Measurements from ENCODE around the gene MPC1. TPM values are rescaled to one million over a fixed set of nuclear protein-coding genes. Genes with fewer than 3 reads are reported as not detected.
"Not testable (repeated sequence)": the region's sequence is repeated elsewhere in the genome, so short reads cannot be mapped to it uniquely, and the experiment has no call there.

Gene MPC1
- total RNA-seq, 1 experiment from 2014 or later, result 37.0 TPM

DNA sequence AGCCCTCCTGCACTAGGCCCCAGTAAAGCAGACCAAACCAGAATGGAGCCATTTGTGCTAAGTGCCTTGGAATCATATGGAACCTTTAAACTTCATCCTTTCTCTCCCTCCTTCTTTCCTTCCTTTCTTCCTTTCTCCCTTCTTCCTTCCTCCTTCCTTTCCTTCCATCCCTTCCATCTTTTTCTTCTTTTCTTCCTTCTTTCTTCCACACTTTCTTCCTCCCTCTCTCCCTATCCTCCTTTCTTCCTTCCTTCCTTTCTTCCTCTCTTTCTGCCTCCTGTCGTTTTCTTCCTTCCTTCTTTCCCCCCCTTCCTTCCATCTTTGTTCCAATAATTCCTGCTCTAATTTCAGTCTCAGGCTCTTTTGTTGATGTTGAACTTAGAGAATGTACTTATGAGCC, 29.2 kb downstream of the MPC1 start:
- in situ Hi-C loops (cut with HindIII; ENCODE audit: low sequenced_read_pairs), result no loop called here
- no peak for DNase-seq (ENCODE audit: low spot score)

DNA sequence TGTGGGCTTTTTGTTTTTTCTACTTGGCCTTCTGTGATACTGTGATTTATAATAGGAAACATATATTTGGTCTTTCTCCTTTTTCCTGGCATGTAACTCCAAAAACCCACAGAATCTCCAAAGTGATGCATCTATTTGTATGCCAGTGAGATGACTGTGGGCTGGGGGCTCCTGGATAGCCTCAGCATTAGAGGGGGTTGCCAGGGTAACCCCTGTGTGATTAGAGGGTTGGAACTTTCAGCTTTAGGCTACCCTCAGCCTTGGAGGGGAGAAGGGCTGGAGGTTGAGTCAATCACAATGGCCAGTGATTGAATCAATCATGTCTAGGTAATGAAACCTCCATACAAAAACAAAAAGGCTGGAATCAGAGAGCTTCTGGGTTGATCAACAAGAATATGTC, 29.8 kb downstream of the MPC1 start:
- in situ Hi-C loops (cut with HindIII; ENCODE audit: low sequenced_read_pairs), result no loop called here
- DNase-seq (ENCODE audit: low spot score), result no peak

- DNase-seq (ENCODE audit: low spot score), result no peak
- in situ Hi-C loops (cut with HindIII; ENCODE audit: low sequenced_read_pairs), result no loop called here
Measured at GRCh38 chr6:166351715-166352285, 30.9 kb downstream of the MPC1 start.

GRCh38 chr6:166348305-166348949, 34.3 kb downstream of the MPC1 start:
- no peak for DNase-seq (ENCODE audit: low spot score)
- in situ Hi-C loops (cut with HindIII; ENCODE audit: low sequenced_read_pairs), result no loop called here

GRCh38 chr6:166346965-166347364, 35.8 kb downstream of the MPC1 start:
- DNase-seq (ENCODE audit: low spot score), result no peak
- in situ Hi-C loops (cut with HindIII; ENCODE audit: low sequenced_read_pairs), result no loop called here

DNA sequence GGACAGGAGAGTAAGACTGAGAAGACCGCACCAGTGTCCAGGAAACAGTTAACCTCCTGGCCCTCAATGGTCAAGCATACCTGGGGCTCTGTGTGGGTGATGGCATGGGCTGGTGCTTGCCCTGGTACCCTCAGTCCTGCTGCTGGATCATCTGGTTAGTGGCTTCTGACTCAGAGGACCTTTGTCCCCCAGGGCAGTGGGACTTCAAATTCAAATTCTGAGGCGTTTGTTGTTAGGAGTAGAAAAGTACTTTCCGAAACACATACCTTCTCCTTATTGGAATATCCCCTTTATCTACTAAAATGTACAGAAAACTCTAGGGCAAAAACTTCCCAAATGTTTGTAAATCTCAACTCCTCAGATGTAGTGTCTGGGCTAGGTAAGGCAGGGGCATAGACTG, 36.3 kb downstream of the MPC1 start:
- in situ Hi-C loops (cut with HindIII; ENCODE audit: low sequenced_read_pairs), result no loop called here
- DNase-seq (ENCODE audit: low spot score), result no peak

DNA sequence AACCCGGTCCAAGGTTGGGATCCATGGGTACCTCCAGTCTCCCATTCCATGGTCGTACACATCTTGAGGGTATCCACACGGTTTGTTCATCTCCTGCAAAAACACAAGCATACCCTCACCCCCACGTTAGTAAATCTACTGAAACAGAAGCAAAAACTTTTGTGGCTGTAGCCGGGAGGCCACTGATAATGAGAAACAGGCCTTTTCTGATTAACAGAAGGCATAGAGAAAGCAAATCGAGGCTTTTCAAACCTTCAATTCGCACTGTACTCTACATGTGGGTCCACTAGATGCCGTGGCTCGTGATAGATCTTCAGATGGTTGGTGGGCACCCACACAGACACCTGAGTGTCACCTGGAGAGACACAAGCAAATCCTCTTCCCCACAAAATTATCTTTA, 37.1 kb downstream of the MPC1 start:
- in situ Hi-C loops (cut with HindIII; ENCODE audit: low sequenced_read_pairs); DNase-seq (ENCODE audit: low spot score): not testable (repeated sequence)

- DNase-seq (ENCODE audit: low spot score); in situ Hi-C loops (cut with HindIII; ENCODE audit: low sequenced_read_pairs): not testable (repeated sequence)
Measured at GRCh38 chr6:166344921-166345320, 37.8 kb downstream of the MPC1 start.

GRCh38 chr6:166344240-166344639, 38.5 kb downstream of the MPC1 start:
- DNase-seq (ENCODE audit: low spot score), result no peak
- in situ Hi-C loops (cut with HindIII; ENCODE audit: low sequenced_read_pairs), result no loop called here

DNA sequence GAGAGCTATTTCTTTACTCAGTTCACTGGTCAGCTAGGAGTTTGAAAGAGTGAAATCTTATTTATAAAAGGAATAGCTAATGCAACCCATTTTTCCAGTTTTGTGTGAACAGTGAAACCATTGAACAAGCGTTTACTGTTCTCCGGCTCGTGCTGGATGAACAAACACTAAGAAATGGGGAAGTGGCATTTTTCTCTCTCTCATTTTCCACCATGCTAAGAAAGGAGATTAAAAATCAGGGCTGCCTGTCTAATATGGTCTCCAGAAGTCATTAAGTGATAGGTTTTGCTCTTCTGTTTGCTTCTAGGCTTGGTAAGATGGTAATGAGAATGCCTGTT, 39.6 kb downstream of the MPC1 start:
- in situ Hi-C loops (cut with HindIII; ENCODE audit: low sequenced_read_pairs), result no loop called here
- DNase-seq (ENCODE audit: low spot score), result no peak

GRCh38 chr6:166342349-166343149, 40.2 kb downstream of the MPC1 start, which contains the start of gene SFT2D1:
Gene SFT2D1 (minus strand): TSS chr6:166342545. CDS start chr6:166342481, 64 bp downstream.
- DNase-seq (ENCODE audit: low spot score), result peak; percentile 81
- in situ Hi-C loops (cut with HindIII; ENCODE audit: low sequenced_read_pairs), result no loop called here

- in situ Hi-C loops (cut with HindIII; ENCODE audit: low sequenced_read_pairs), result no loop called here
Measured at GRCh38 chr6:166341977-166342348, 40.8 kb downstream of the MPC1 start.

DNA sequence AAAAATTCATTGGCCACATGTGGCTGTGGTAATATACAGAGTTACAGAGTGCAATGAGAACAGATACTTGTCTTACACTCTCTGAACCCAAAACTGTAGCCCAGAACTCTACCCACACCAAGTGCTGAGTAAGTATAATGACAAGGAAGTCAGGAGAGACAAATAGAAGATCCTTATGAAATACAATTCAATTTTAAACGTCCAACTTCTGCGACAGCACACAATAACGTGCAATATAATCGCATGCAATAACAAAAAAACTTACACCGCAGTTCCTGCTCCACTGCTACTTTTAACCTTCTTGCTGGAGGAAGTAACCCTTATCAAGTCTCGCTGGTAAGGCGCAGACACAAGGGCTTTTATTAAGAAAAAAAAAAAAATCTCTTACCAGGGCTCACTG, 41.3 kb downstream of the MPC1 start:
- DNase-seq (ENCODE audit: low spot score), result no peak
- in situ Hi-C loops (cut with HindIII; ENCODE audit: low sequenced_read_pairs), result no loop called here

More at GRCh38 chr6:166341977-166342348, 40.8 kb downstream of the MPC1 start:
- DNase-seq (ENCODE audit: low spot score), result peak; percentile 32

DNA sequence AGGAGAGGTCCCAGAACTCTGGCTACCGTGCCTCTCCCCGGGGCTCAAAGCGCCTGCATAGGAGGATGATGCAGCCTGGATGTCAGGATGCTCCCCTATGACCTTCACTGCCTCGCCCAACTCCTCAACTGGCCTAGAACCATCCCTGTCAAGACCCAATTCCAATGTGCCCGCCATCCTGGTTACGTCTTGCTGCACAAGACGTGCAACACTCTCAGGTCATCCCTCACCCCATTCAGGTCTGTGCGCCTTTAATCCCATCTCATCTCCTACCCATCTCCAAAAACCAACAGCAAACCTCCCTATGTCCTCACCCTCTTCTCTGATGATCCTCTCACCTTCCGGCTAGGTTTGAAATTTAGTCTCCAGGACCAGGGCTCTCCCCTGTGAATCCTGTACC, 43.9 kb downstream of the MPC1 start:
- DNase-seq (ENCODE audit: low spot score), result no peak
- in situ Hi-C loops (cut with HindIII; ENCODE audit: low sequenced_read_pairs), result no loop called here

DNA sequence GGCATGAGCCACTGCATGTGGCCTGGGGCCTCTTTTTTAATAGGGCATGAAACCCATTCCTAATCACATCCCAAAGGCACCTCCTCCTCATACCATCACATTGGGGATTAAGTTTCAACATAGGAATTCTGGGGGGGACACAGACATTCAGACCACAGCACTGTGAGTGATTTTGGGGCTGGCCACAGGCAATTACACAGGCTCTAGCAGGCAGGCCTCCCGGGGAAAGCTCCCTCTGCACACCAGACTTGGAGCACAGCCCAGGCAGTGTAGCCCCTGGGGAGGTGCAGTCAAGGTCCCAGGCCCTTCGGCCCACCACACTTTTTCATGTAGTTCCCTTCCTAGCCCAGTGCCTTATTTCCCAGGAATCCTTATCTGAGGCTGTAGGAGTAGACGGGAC, 45.9 kb downstream of the MPC1 start:
- DNase-seq (ENCODE audit: low spot score), result no peak
- in situ Hi-C loops (cut with HindIII; ENCODE audit: low sequenced_read_pairs), result no loop called here

DNA sequence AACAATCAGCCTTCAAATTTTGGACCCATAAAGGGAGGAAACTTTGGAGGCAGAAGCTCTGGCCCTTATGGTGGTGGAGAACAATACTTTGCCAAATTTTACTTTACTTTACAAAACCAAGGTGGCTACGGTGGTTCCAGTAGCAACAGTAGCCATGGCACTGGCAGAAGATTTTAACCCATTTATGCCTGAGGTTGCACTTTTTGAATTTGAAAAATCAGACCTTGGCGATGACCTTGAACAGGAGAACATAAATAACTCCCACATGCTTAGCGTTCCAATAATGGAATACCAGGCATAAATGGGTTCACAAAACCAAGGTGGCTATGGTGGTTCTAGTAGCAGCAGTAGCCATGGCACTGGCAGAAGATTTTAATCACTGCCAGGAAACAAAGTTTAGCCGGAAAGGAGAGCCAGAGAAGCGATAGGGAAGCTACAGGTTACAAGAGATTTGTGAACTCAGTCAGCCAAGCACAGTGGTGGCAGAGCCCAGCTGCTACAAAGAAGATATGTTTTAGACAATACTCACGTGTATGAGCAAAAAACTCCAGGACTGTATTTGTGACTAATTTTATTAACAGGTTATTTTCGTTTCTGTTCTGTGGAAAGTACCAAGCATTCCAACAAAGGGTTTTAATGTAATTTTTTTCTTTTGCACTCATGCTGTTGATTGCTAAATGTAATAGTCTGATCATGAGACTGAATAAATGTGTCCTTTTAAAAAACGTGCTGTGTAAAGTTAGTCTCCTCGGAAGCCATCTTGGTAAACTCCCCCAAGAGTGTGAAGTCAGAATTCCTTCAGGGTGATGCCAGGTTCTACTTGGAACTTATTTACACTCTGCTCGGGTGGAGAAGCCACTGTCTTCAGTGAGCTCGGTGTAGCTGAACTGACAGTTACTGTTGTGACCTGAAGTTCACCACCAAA, 47.1 kb downstream of the MPC1 start:
- no peak for DNase-seq (ENCODE audit: low spot score)
- in situ Hi-C loops (cut with HindIII; ENCODE audit: low sequenced_read_pairs), result no loop called here

DNA sequence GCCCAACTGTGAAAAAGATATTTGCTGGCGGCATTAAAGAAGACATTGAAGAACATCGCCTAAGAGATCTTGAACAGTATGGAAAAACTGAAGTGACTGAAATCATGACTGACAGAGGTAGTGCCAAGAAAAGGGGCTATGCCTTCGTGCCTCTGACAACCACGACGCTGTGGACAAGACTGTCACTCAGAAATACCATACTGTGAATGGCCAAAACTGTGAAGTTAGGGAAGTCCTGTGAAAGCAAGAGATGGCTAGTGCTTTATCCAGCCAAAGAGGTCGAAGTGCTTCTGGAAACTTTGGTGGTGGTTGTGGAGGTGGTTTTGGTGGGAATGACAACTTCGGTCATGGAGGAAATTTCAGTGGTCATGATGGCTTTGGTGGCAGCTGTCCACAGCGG, 47.9 kb downstream of the MPC1 start:
- in situ Hi-C loops (cut with HindIII; ENCODE audit: low sequenced_read_pairs), result no loop called here
- no peak for DNase-seq (ENCODE audit: low spot score)

DNA sequence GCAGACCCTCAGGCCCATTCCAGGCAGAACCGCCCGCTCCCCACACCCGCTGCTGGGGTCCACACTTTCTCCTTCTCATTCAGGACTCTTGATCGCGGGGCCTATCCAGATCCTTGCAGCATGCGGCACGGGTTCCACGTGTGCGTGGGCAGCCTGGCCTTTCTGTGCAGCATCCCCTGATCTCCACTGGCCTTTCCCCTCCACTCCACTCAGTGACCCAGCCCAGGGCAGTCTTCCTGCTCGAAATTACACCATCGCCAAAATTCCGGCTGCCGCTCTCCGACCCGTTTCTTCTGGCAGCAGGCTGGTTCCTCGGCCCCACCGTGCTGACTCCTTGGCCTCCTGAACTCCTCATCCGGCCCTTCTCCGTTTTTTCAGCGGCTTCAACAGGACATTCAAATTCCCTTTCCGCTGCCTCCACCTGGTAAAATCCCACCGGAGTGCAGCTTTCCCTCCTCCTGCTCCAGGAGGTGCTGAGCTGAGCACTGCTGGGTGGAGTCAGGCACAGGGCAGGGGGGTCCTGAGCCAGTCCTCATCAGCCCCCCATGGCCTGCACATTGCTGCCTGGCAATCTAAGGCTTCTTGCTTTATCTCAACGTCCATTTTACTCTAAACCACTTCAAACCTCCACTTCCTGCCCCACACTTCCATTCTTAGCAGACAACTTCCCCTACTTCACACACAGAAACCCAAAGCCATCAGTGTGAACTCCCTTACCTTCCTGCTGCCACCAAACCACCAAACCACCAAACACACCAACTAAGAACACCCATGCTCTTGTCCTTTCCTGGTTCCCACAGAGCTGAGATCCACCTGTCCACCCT, 49.4 kb downstream of the MPC1 start:
- DNase-seq (ENCODE audit: low spot score), result no peak
- in situ Hi-C loops (cut with HindIII; ENCODE audit: low sequenced_read_pairs), result no loop called here
